Glutamatergic neuron (in vitro differentiated cells): ENCODE data around the gene MYOG. TPM values are rescaled to one million over a fixed set of nuclear protein-coding genes. Genes with fewer than 3 reads are reported as not detected.

Source experiments
- DNase-seq: peaks from one replicate; pipeline ENCODE4 v3.0.0; 2022
- H3K27ac Mint-ChIP-seq: one replicate; pipeline ENCODE4 v1.8.0; 2020; ENCODE audit warnings: mild to moderate bottlenecking, mixed read lengths, inconsistent platforms; ENCODE audit not compliant: unreplicated experiment
- H3K27me3 Mint-ChIP-seq: one replicate; pipeline ENCODE4 v1.8.0; 2020; ENCODE audit warnings: mild to moderate bottlenecking, moderate library complexity, mixed read lengths, inconsistent platforms; ENCODE audit not compliant: unreplicated experiment
- H3K36me3 Mint-ChIP-seq: one replicate; pipeline ENCODE4 v1.8.0; 2020; ENCODE audit warnings: mild to moderate bottlenecking, mixed read lengths, inconsistent platforms; ENCODE audit not compliant: unreplicated experiment
- H3K4me1 Mint-ChIP-seq: one replicate; pipeline ENCODE4 v1.8.0; 2020; ENCODE audit warnings: mild to moderate bottlenecking, low read depth, mixed read lengths, inconsistent platforms; ENCODE audit not compliant: unreplicated experiment
- H3K4me3 Mint-ChIP-seq: one replicate; pipeline ENCODE4 v1.8.0; 2020; ENCODE audit warnings: mild to moderate bottlenecking, mixed read lengths, inconsistent platforms; ENCODE audit not compliant: unreplicated experiment
- H3K9me3 Mint-ChIP-seq: one replicate; pipeline ENCODE4 v1.8.0; 2020; ENCODE audit warnings: mild to moderate bottlenecking, moderate library complexity, mixed read lengths, inconsistent platforms; ENCODE audit not compliant: unreplicated experiment
- total RNA-seq: library from RNA; stranded (reverse); fragmentation: NEBNext Ultra II Directional; extraction: Animal tissue kit (Norgen Biotek cat#: 25700); gene quantifications from one replicate; pipeline ENCODE4 v1.2.1, GENCODE V29; 2021; ENCODE audit not compliant: unreplicated experiment
- TF ChIP-seq, protein P1 (sequence below): fragments of 200-600 bp; sonication (generic); IDR thresholded peaks from one replicate; pipeline ENCODE4 v1.5.0; 2021; ENCODE audit not compliant: partially characterized antibody, unreplicated experiment

MYOG gene
- total RNA-seq, 1 donor from 2014 or later: not detected

DNA sequence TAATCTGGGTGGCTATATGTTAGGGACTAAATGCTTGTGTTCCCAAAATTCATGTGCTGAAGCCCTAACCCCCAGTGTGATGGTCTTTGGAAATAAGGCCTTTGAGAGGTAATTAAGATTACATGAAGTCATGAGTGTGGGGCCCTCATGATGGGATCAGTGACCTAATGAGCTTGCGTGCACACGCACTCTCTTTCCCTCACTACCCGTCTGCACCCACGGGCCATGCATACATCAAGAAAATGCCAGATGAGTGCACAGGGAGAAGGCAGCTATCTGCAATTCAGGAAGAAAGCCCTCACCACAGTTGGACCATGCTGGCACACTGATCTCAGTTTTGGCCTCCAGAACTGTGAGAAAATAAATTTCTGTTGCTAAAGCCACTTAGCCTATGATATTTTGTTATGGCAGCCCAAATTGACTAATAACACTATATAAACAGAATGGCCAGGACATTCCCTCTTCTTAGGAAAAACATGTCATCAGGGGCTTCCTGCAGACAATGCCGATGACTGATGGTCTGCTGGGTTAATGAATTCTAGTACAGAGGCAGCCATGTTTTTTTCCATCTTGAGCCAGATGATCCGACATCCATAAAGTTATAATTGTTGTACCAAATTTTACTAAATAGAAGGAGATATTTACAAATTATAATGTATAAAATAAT, 18.1 kb upstream of the MYOG start:
- DNase-seq: no peak

DNA sequence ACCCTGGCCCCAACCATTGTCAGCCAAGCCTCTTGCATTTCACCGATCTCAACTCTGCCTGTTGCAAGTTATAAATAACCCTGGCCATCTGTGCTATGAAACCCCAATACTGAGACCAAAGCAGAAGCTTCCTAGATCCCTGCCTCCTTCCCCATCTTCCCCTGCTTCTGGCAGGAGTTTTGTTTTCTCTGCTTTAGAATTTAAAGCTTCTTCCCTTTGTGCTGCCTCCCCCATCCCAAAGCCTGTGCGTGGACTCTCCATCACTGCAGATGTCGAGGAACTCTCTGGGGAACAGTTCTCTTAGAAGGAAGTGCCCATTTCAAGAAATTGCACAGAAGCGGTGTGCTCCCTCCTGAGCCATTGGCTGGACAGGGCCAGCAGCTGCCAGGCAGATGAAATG, 17.4 kb upstream of the MYOG start:
- no peaks in the 10 kb centered on the region for H3K9me3 Mint-ChIP-seq
- no peak for DNase-seq
- TF ChIP-seq, protein P1, sequence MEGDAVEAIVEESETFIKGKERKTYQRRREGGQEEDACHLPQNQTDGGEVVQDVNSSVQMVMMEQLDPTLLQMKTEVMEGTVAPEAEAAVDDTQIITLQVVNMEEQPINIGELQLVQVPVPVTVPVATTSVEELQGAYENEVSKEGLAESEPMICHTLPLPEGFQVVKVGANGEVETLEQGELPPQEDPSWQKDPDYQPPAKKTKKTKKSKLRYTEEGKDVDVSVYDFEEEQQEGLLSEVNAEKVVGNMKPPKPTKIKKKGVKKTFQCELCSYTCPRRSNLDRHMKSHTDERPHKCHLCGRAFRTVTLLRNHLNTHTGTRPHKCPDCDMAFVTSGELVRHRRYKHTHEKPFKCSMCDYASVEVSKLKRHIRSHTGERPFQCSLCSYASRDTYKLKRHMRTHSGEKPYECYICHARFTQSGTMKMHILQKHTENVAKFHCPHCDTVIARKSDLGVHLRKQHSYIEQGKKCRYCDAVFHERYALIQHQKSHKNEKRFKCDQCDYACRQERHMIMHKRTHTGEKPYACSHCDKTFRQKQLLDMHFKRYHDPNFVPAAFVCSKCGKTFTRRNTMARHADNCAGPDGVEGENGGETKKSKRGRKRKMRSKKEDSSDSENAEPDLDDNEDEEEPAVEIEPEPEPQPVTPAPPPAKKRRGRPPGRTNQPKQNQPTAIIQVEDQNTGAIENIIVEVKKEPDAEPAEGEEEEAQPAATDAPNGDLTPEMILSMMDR: no peak

More for the DNA sequence above, 18.1 kb upstream of the MYOG start:
- peaks cover 9% of the 10 kb centered on the region for H3K36me3 Mint-ChIP-seq
- H3K27ac Mint-ChIP-seq: no peak overlapping the region
- H3K4me1 Mint-ChIP-seq: peaks cover 20% of the 10 kb centered on the region
- TF ChIP-seq, protein P1: no peak
- H3K4me3 Mint-ChIP-seq: no peak overlapping the region
- peaks cover 4% of the 10 kb centered on the region for H3K27me3 Mint-ChIP-seq
- H3K9me3 Mint-ChIP-seq: no peaks in the 10 kb centered on the region

DNA sequence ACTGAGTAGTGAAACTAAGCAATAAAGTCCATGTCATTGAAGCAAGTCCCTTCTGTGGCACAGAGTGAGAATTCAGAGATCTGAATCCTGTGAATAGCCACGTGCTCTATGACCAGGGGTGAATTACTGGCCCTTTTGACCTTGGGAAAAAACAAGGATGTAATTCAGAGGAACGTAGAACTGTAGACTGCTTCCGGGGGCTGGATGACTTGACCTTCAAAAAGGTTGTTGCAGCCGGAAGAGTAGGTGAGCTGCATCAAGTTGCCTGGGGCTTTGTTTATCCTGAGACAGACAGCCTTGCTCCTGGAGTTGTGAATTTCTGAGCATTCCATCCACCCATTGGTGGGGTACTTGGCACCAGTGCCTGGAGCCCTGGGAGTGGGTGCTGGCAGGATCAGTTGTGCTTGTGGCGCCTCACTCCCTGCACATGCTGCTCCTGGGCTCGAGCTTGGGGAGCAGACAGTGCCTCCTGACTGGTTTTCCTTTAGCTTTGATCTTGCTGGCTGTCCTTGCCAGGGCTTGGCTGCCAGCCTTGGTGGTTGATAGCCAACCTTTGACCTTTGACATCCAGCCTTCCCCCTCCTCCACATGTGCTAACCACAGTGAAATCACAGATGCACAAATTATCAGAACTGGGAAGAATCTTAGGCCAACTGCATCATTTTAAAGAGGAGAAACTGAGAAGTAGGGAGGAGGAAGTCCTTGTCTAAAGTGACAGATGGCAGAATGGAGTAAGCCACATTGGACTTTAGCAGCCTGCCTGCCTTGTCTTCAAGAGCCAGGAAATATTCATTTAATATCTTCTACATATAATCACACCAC, 16.2 kb upstream of the MYOG start:
- no peak for DNase-seq
- Mint-ChIP-seq H3K27me3 (peaks cover 4% of the 10 kb centered on the region), H3K9me3 (no peaks in the 10 kb centered on the region), H3K4me3 (peak overlapping the region; percentile 39), H3K27ac (peak overlapping the region; percentile 54), H3K4me1 (peaks cover 20% of the 10 kb centered on the region), H3K36me3 (peaks cover 9% of the 10 kb centered on the region)
- TF ChIP-seq, protein P1: no peak

More for the DNA sequence above, 17.4 kb upstream of the MYOG start:
- peak overlapping the region; percentile 95 for H3K27ac Mint-ChIP-seq
- peaks cover 20% of the 10 kb centered on the region for H3K4me1 Mint-ChIP-seq
- H3K4me3 Mint-ChIP-seq: peak overlapping the region; percentile 75
- H3K36me3 Mint-ChIP-seq: peaks cover 9% of the 10 kb centered on the region
- peaks cover 4% of the 10 kb centered on the region for H3K27me3 Mint-ChIP-seq

DNA sequence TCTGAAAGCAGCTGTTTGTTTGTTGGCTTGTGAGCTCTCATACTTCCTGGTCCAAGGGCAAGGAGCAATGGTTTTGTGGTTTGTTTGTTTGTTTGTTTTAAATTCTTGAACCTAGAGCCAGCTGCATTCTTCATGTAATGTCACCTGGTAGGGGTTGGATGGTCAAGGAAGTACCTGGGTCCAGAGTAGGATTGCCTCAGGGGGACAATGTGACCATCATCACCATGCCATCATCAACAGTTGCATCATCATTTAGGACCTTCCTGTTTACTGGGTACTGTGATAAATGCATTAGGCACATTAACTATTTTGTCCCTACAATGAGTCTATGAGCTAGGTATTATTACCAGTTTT, 14.7 kb upstream of the MYOG start:
- Mint-ChIP-seq H3K4me3 (no peak overlapping the region), H3K27ac (no peak overlapping the region), H3K9me3 (no peaks in the 10 kb centered on the region), H3K36me3 (peaks cover 14% of the 10 kb centered on the region), H3K27me3 (peaks cover 4% of the 10 kb centered on the region), H3K4me1 (peaks cover 20% of the 10 kb centered on the region)
- TF ChIP-seq, protein P1: no peak
- no peak for DNase-seq
